Right kidney (tissue), 1 donor: ENCODE measurements around the gene MYO1A.
"Not testable (repeated sequence)": the region's sequence is repeated elsewhere in the genome, so short reads cannot be mapped to it uniquely, and the experiment has no call there.

Experiments
- DNase-seq: peaks from one replicate; pipeline ENCODE4 v3.0.0-alpha.2; 2016

The MYO1A gene

DNA sequence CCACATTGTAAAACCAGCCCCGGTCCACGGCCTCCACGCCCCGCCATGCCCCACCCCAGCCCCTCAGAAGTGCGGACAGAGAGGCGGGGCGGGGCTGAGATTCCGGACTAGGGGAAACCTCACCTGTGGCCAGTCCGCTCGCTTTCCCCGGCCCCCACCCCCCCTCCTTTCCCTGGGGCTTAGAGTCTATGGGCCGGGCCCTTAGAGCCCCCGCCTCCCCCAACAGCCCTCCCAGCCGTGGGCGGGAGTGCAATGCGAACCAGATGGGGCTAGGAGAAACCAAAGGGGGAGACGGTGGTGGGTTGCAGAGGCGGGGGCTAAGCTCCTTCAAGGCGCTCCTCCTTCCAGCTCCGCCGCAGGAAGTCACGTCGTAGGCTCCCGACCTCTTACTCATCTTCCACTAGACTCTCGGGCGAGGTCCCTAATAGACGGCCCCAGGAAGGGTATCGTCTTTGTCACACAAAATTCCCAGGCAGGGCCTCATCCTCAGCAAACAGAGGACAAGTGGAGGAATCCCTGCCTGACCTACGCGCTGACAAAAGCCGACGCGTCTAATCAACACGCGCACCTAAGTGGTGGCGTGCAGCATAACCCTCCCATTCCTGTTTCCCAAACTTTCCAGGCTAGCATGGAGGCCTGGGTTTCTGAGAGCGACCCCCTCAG, 37.9 kb upstream of the MYO1A start:
- peak; percentile 89 for DNase-seq

DNA sequence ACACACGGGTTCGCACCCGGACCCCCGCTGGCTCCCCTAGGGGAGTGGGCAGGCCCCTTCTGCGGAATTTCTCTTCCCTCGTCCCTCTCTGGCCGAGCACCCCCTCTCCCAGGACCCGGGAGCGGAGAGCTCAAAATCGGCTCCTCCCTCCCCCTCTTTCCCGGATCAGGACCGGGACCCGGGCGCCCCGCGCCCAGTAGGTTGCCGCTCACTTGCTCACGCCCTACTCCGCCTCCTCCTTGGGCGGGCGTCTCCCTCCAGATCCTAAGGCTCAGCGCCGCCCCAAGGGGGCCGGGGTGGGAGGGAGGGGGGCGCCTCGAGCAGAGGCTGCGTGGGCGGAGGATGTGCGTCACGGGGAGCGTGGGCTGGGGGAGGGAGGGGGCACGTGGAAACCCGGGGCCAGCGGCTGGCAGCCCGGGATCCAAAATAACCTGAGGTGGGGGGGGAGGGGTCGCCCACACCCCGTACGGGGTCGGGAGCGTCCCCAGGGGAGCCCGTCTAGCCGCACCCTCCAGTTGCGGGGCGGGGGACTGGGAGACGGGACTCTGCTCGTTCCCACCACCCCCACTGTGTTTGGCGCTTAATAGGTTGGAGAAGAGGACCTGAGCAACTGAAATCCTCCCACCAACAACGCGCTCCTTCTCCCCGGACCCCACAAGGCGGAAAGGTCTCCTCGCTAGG, 37.2 kb upstream of the MYO1A start:
- DNase-seq: peak; percentile 84

DNA sequence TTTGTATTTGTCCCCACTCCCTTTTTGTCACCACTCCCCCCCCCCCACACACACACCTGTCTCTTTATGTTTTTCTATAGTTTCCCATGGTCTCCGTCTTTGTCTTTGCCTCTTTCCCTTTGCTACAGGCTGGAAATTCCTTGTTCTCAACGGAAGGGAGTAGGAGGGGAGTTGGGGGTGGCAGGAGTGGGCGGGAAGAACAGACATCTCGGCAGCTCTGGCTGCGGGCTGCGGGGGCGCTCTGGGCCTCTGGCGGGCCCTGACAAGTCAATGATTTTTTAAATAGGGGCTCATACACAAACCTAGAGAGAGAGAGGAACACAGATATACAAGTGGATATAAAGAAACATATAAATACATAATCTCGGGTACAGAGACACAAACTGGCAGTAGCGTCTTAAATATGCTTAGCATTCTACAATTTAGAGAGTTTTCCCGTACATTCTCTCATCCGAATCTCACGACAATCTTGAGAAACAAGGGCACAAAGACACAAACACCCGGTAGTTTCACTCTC, 36.6 kb upstream of the MYO1A start:
- peak; percentile 78 for DNase-seq

DNA sequence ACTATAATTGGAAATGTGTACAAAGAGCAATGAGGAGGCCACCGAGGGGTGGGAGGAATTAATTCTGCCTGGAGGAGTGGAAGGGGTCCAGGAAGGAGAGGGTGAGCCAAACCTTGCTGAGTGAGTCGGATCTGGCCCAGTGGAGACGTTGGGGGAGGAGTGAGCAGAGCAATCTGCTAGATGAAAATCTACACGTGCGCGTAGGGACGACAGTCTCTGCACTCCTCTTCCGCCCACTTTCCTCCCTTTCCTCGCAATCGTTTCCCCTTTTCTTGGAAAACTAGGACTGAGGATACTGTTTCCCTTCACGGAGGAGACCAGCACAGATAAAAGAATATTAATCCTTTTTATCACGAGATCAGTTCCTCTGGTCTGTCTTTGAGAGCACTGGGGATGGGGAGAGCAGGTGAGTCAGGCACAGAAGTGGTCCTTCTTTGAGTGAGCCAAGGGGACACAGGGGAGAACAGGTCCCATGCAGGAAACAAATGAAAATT, 36.1 kb upstream of the MYO1A start:
- peak; percentile 83 for DNase-seq

DNA sequence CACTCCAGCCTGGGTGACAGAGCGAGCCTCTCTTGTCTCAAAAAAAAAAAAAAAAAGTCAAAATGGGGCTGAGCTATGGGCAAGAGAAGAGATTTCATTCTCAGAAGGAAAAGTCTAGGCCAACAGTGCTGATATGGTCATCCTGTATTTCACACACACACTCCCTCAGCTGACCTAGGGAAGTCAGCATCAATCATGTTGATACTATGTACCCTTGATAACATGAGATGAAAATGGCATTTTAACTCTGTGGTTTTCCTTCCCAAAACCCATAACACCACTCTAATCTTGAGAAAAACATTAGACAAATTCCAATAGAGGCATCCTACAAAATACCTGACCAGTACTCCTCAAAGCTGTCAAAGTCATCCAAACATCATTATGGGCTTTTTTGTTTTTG, 30.9 kb upstream of the MYO1A start:
- DNase-seq: no peak

GRCh38 chr12:57079821-57080220, 29.9 kb upstream of the MYO1A start:
- DNase-seq: no peak

- DNase-seq: peak; percentile 77
Observed at GRCh38 chr12:57078519-57079404, 28.8 kb upstream of the MYO1A start, which contains the start of gene NEMP1. Gene NEMP1, minus strand, starts transcription at chr12:57078791. Its CDS starts 46 bp downstream, at chr12:57078745.

DNA sequence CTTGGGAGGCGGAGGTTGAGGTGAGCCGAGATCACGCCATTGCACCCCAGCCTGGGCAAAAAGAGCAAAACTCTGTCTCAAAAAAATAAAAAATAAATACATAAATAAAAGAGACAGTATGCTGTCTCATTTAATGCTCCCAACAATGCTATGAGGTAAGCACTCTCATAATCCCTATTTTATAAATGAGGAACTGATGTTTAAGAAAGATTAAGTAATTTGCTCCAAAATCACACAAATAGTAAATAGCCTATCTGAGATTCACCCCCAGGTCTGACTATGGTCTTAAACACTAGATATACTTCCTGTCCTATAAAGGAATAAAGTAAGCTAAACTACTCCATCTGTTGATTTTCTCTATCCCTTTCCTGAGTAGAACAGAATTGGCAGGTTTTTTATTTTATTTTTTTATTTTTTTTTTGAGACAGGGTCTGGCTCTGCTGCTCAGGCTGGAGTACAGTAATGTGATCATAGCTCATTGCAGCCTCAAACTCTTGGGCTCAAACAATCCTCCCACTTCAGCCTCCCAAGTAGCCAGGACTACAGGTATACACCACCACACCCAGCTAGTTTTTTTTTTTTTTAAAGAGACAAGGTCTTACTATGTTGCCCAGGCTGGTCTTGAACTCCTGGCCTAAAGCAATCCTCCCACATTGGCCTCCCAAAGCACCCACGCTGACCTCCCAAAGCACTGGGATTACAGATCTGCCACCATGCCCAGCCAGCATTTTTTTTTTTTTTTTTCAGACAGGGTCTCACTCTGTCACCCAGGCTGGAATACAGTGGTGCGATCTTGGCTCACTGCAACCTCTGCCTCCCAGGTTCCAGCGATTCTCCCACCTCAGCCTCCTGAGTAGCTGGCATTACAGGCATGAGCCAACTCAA, 23.9 kb upstream of the MYO1A start:
- not testable (repeated sequence) for DNase-seq

DNA sequence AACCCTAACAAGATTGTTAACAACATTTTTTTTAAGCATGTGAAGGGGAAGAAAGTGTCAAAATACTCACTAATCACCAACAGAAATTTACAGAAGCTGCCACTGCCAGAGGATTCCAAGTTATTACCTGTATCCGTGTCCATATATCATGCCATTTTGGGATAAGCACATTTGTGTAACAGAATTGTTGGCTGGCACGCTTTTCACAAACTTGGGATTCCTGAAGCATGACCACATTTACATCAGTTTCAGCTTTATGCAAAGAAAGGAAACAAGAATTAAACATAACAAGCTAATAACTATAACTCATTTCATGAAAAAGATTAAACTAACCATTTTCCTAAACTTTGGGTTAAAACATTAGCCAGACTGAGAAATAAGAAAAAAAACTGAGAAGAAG, 22.7 kb upstream of the MYO1A start:
- DNase-seq: no peak

DNA sequence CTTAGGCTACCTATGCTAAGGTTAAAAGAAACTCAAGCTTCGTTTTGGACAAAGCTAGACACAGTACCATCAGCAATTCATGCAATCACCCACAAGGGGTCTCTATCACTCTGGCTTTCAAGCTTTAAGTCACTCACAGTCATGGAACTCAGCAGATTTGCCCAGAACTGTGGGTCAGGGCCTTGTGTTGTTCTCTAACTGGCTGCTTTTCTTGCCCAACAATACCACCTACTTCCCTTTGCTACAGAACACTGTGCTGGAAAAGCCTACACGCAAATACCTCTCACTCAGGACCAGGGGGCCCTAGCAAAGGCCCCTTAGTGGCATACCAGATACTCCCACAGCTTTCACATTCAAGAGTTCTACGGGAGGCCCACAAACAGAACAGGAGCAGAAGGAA, 19.6 kb upstream of the MYO1A start:
- peak; percentile 64 for DNase-seq

DNA sequence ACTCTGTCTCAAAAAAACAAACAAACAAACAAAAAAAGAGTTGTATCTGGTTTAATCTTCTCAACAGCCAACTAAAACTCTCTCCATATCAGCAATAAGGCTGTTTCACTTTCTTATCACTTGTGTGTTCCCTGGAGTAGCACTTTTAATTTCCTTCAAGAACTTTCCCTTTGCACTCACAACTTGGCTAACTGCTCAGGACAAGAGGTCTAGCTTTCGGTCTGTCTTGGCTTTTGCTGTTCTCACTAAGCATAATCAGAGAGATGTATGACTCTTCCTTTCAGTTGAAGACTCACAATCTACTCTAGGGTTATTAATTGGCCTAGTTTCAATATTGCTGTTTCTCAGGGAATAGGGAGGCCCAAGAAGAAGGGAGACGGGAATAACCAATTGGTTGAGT, 16.3 kb upstream of the MYO1A start:
- DNase-seq: no peak

DNA sequence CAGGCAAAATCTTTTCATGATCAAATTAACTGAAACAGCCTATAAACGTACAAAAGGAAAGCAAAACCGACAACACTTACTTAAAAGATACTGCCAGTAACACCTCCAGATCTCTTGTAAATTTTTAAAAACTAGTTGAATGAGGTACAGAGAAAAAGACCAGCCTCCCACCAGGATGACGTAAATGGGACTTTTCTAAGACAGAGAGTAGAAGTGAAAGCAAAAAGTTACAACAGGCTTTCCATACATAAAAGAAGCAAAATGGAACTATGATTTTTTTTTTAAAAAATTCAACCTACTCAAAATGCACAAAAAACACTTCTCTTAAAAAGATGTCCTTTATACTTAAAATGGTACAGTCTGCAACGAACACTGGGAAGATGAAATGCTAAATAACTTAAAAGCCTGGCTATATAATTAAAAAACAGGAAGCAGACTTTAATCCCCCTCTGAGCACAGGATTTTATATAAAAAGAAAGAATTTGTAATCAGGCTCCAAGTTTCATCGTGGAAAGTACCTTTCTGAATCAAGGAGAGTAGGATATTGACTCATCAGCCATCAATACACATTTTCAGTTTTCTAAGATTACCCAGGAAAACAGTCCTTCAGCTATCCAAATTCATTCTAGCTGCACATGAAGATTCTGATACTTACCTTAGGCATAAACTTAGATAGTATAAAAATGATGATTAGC, 14.2 kb upstream of the MYO1A start:
- no peak for DNase-seq

GRCh38 chr12:57058454-57058853, 8.5 kb upstream of the MYO1A start:
- no peak for DNase-seq

GRCh38 chr12:57057067-57057751, 7.3 kb upstream of the MYO1A start:
- DNase-seq: no peak

DNA sequence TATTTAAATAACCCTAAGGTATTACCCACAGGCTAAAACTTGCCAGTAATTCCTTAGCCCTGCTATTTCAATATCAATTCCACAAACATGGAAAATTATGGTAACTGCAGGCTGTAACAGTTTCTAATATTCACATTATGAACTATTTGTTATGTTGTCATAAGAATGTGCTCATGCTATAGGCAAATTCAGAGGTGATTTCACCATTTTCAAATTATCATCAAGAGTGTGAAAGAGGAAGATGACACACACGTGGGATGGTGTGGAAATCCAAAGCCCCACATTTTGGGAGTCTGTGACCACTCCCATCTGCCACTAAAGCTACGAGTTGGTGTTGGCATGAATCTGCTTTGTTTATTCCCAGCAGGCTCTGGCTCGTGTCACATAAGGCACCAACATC, 5.9 kb upstream of the MYO1A start:
- no peak for DNase-seq

DNA sequence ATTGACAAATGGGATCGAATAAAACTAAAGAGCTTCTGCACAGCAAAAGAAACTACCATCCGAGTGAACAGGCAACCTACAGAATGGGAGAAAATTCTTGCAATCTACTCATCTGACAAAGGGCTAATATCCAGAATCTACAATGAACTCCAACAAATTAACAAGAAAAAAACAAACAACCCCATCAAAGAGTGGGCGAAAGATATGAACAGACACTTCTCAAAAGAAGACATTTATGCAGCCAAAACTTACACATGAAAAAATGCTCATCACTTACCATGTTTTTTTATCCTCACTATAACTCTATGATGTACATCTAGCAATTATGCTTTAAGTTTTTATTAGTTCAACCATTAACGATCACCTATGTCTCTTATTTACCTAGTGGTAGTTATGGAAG, 4.0 kb upstream of the MYO1A start:
- not testable (repeated sequence) for DNase-seq

DNA sequence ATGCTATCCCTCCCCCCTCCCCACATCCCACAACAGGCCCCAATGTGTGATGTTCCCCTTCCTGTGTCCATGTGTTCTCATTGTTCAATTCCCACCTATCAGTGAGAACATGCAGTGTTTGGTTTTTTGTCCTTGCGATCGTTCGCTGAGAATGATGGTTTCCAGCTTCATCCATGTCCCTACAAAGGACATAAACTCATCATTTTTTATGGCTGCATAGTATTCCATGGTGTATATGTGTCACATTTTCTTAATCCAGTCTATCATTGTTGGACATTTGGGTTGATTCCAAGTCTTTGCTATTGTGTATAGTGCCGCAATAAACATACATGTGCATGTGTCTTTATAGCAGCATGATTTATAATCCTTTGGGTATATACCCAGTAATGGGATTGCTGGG, 3.2 kb upstream of the MYO1A start:
- DNase-seq: not testable (repeated sequence)

- no peak for DNase-seq
Observed at GRCh38 chr12:57051011-57051410, 1.1 kb upstream of the MYO1A start.

DNA sequence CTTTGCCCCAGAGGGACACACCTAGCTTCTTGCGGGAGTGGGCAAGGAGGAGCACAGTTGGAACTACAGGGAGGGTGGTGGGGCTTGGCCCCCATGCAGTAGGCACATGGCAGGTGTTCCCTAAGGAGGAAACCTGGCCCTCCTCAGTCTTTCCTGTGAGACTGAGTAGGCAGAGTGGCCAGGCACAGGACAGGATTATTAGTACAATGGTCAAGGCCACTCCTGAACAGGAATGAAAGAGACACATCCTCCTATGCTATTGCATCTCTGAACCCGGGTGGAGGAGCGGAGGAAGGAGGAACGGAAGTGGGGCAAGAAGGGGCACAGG, 846 bp downstream of the MYO1A start:
- no peak for DNase-seq

GRCh38 chr12:57048423-57049118, 1.4 kb downstream of the MYO1A start:
- no peak for DNase-seq
